GM12875 (cell line): ENCODE results near the gene GLYR1.
A peak's percentile ranks its signal among the peaks of the same experiment; 100 is the strongest.
"Not testable (repeated sequence)": the region's sequence is repeated elsewhere in the genome, so short reads cannot be mapped to it uniquely, and the experiment has no call there.

ENCODE experiments used
- H3K4me3 ChIP-seq: one replicate; pipeline ENCODE4 v1.5.1; 2011; ENCODE audit warnings: low read depth, low read length, control low read depth
- TF ChIP-seq, protein P1 (sequence below): IDR thresholded peaks from 2 replicates; pipeline ENCODE4 v1.5.1; 2011; ENCODE audit warnings: low read depth, mild to moderate bottlenecking, control low read depth, inconsistent platforms, low read length, moderate library complexity, borderline replicate concordance; ENCODE audit not compliant: insufficient read depth

Gene GLYR1

DNA sequence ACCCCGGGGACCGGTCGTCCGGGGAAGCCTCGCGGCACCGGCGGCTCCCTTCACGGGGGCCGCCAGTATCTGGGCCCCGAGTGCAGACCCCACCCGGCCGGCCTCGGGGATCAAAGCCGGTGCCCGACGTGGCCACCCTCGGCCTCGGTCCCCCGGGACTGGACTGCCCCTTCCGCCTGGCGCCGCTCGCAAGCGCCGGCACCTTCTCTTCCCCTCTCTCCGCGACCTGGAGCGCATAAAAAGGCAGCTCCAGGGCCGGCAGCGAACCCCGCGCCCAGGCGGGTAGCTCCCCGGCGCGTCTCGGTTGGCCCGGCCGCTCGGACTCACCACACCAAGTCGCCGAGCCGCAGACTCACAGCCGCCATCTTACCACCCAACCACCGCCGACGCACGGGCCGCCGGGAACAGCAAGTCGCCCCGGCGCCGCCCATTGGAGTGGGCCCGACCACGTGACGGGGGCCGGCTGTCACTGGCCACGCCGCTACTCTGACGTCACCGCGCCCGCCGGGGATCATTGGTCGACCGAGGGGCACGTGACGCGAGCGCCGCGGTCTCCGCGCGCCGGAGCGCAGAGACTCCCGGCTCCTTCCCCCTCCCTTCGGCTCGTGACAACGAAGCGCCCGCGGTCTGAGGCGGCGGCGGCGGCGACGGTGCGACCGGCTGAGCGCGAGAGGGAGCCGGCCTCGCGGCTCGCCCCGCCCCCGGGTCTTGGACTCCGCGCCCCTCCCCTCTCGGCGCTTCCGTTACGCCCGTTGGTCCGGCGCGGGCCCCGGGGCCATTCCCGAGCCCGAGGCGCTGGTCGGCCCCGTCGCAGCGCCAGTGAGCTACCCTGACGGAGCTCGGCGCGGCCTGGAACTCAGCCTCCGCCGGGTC lies at the start of gene GLYR1, which contains the start of gene UBN1:
GLYR1 (minus strand) TSS at position 388 of the 873 bp plus-strand sequence; CDS start at position 365, 23 bp downstream.
UBN1 (plus strand) TSS at position 581 of the 873 bp plus-strand sequence. CDS start 5,437 bp downstream, outside the sequence.
- TF ChIP-seq, protein P1, sequence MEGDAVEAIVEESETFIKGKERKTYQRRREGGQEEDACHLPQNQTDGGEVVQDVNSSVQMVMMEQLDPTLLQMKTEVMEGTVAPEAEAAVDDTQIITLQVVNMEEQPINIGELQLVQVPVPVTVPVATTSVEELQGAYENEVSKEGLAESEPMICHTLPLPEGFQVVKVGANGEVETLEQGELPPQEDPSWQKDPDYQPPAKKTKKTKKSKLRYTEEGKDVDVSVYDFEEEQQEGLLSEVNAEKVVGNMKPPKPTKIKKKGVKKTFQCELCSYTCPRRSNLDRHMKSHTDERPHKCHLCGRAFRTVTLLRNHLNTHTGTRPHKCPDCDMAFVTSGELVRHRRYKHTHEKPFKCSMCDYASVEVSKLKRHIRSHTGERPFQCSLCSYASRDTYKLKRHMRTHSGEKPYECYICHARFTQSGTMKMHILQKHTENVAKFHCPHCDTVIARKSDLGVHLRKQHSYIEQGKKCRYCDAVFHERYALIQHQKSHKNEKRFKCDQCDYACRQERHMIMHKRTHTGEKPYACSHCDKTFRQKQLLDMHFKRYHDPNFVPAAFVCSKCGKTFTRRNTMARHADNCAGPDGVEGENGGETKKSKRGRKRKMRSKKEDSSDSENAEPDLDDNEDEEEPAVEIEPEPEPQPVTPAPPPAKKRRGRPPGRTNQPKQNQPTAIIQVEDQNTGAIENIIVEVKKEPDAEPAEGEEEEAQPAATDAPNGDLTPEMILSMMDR = no peak

DNA sequence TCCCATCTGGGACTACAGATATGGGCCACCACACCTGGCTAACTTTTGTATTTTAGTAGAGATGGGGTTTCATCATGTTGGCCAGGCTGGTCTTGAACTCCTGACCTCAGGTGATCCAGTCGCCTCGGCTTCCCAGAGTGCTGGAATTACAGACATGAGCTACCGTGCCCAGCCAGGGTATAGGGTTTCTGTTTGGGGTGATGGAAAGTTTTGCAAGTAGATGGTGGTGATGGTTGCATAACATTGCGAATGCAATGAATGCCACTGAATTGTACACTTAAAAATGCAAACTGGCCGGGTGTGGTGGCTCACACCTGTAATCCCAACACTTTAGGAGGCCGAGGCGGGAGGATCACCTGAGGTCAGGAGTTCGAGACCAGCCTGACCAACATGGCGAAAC lies 49.7 kb upstream of the GLYR1 start:
- H3K4me3 ChIP-seq = not testable (repeated sequence)

More for the DNA sequence above, at the start of gene GLYR1, which contains the start of gene UBN1:
- H3K4me3 ChIP-seq = peak within 1 kb of the TSS; percentile 97

DNA sequence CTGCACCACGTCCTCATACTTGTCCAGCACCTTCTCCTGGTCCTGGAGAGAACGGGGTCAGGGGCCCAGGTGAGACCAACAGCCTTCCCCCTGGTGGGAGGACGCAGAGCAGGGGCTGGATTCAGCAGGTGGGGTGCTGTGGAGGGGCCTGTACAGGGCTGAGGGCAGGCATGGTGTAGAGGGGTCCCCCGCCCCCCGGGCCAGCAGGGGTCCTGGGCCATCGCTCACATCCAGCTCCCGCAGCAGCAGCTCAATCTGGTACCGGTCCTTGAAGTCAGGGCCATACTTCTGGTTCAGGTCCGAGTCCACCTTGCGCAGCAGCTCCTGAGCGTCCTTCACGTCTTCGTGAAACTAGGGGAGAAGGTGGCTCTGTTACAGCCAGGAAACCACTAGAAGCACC lies 48.3 kb upstream of the GLYR1 start:
- TF ChIP-seq, protein P1 = no peak
- no peak overlapping the region for H3K4me3 ChIP-seq

DNA sequence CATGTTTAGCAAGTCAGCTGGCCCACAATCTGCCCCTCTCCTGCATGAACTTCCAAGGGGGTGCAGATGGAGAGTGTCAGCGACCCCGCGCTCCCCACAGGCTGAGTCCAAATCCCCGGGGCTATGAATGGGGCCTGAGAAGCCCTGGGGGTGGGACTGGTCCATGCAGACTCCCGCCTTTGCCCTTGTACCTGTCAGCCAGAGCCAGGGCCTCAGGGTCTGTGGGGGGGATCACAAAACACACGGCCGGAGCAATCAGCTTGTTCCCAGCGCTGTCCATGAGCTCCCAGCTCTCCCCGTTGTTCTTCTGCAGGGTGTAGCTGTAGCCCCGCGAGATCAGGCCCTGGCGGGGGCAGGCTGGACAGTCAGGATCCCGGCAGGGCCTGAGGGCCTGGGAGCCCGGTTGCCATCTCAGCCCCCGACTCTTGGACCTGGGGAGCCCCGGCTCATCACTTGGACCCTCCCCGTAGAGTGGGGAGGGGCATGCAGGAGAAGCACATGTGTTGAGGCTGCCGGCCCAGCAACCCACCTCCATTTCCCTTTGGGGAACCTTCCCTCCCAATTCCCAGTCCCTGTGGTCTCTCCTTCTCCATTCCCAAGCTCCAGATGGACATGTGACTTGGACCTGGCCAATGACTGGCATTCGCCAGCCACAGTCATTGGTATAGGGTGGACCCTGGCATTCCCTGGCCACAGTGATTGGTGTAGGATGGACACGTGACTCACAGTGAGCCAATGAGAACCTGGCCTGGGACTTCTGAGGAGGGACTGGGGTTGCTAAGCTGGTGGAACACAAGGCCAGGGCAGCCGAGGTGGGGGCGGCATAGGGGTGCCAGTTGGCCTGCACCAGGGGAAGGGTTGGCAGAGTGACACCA lies 47.4 kb upstream of the GLYR1 start:
- TF ChIP-seq, protein P1 = no peak
- no peak overlapping the region for H3K4me3 ChIP-seq

DNA sequence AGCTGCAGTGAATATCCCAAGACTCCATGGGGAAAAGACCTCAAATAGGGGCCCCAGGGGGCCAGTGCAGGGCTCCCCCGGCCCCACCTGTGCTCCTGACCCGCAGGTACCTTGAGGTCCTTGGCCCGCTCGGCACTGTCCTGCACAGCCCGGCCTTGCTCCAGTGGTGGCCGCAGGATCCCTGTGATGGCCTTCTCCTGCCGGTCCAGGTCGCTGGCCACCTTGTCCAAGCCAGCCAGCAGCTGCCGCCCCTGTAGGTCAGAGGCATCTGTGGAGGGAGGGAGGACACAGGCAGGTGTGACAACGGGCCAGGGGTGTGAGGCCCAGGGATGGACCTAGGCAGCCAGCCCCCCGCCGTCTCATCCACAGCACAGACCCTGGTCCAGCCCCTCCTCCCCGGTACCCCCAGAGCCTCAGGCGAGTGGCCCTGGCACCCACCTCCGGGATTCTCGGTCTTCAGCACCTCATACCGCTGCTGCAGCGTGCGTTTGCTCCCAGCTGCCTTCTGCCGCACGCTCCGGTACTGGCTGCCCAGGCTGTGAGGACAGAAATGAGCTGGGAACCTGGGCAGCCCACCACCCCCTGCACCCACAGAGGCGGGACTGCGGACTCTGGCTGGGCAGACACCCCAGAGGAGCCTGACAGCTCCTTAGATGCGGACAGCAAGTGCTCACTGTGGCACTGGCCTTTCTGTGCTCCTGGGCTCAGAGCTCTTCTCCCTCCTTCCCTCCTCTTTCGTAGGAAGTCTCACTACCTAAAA lies 46.2 kb upstream of the GLYR1 start:
- TF ChIP-seq, protein P1 = no peak
- H3K4me3 ChIP-seq = no peak overlapping the region

DNA sequence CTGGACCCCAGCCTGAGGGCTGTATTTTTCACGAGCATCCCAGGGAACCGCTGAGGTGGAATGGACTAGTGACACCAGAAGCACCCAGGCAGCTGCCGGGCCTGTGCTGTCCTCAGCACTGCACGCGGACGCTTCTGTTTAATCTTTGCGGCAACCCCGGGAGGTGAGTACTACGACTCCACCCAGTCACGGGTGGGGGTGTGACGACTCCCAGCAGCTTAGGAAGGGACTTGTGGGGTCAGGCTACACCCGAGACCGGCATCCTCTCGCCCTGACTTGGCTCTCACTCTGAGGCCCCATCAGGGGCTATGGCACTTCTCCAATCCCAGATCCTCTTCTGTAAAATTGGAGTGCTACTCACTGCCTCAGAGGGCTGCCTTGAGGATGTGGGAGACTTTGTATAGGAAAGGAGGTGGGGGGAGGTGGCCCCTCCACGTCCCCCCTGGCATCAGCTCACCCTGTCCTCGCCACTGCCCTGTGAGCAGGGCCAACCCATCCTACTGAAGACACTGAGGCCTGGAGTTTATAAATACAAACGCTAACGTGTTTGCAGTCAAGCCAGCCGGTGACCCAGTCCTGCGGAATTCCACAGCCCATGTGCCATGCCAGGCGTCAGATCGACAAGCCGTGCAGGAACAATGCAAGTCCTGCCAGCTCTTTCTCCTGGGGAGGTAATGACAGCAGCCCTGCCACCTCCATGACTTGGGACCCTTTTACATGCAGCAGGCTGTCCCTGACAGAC lies 45.4 kb upstream of the GLYR1 start:
- TF ChIP-seq, protein P1 = no peak

More for the DNA sequence above, 45.4 kb upstream of the GLYR1 start:
- no peak overlapping the region for H3K4me3 ChIP-seq
